Kidney glomerular epithelial cell (primary cell): ENCODE results near the gene WDR18.

ENCODE experiments used
- DNase-seq: peaks from one replicate; lab custom pipeline; 2025; lab: John Stamatoyannopoulos, UW

Gene WDR18

GRCh38 chr19:964761-965694 is 19.1 kb upstream of the WDR18 start:
- no peak for DNase-seq

- DNase-seq = no peak
Observed at GRCh38 chr19:966485-967088, 17.6 kb upstream of the WDR18 start.

GRCh38 chr19:970695-971094 is 13.4 kb upstream of the WDR18 start:
- DNase-seq = no peak

DNA sequence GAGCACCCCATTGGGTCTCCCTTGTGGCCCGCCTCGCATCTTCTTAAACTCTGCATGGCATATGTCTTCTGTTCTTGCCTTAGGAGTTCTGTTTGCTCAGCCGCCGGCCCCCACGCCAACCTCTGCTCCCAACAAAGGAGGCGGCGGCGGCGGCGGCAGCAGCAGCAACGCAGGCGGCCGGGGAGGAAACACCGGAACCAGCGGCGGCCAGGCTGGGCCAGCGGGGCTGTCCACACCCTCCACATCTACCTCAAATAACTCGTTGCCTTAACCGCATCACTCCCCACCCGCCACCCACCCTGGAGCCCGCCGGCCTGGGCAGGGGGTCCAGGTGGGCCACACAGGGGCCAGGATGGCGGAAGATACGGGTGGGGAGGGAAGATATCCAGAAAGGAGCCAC is 12.3 kb upstream of the WDR18 start:
- no peak for DNase-seq

DNA sequence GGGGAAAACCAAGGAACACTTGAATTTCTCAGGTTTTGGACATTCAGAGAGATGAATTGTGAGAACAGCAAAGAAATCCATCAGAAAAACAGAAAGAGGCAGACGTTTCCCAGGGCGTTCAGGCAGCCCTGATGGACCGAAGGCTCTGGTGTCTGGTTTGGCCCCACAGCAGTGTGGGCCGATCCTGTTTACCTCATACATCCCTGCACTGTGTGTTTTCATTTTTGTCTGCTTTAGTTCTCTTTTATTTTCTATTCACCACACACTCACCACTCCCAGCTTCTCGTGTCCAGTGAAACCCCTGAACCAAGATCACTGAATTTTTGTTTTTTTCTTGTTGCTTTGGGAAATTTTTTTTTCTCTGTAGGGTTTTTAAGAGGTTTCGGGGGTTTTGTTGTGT is 11.9 kb upstream of the WDR18 start:
- DNase-seq = no peak

GRCh38 chr19:973726-974563 is 10.2 kb upstream of the WDR18 start:
- no peak for DNase-seq

GRCh38 chr19:974564-975257 is 9.4 kb upstream of the WDR18 start:
- DNase-seq = no peak

GRCh38 chr19:976476-976875 is 7.7 kb upstream of the WDR18 start:
- no peak for DNase-seq

- no peak for DNase-seq
Observed at GRCh38 chr19:977058-977464, 7.1 kb upstream of the WDR18 start.

DNA sequence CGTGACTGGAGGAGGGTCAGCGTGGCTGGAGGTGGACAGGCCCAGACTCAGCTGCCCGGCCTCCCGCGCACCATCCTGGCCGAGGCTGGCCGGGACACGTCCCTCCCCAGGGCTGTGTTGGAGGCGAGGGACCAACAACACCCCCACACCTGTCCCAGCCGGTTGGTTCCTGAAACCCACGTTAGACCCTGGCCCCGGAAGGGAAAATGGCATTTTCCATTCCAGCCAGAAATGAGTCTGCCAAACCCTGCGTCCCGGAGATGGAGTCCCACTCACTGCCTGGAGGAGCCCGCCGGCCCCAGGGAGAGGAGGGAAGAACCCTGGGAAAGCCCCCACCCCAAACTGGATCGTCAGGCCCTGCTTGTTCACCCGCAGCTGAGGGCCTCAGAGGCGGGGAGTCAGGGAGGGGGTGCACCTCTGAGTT is 4.8 kb upstream of the WDR18 start:
- DNase-seq = no peak

- no peak for DNase-seq
Observed at GRCh38 chr19:980133-980998, 3.8 kb upstream of the WDR18 start.

DNA sequence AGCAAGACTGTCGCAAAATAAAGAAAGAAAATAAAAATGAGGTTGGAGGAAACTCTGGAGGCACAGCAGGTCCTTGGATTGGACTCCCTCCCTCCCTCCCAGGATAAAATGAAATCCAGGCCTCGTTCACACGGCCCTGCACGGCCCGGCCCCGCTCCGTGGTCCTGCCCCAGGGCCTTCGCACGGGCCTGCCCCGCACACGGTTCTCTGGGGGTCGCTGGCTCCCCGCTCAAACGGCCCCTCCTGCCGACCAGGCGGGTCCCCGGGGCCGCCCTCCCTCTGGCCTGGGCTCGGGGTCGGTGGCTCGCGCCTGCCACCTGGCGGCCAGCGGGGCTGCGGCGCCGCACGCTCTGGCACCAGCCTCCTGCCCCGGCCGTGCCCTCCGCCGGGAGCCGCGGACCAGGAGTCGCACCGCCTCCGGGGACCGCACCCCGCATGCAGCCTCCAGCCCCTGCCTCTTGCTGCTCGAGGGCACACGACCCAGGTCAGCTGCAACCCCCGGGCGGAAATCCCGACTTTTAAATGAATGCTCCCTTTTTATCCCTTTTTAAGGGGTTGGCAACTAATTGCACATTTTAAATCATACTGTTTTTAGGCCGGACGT is 1.5 kb upstream of the WDR18 start:
- DNase-seq = peak; percentile 13

DNA sequence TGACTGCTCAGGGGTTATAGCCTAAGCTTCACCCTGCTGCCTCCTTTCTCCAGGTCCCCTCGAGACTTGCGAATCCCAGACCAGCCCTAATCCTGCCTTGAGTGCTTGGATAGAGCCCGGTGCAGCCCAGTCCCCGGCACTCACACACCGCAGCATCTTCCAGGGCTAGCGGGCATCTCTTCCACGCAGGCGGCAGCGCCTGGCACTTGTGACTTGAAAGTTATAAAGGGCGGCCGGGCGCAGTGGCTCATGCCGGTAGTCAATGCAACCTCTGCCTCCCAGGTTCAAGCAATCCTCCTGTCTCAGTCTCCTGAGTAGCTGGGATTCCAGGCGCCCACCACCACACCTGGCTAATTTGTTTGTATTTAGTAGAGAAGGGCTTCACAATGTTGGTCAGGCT is 1.9 kb downstream of the WDR18 start:
- DNase-seq = no peak

GRCh38 chr19:988081-988480 is 3.9 kb downstream of the WDR18 start:
- peak; percentile 39 for DNase-seq

GRCh38 chr19:988510-988909 is 4.4 kb downstream of the WDR18 start:
- no peak for DNase-seq

- DNase-seq = no peak
Observed at GRCh38 chr19:989381-990081, 5.4 kb downstream of the WDR18 start.

DNA sequence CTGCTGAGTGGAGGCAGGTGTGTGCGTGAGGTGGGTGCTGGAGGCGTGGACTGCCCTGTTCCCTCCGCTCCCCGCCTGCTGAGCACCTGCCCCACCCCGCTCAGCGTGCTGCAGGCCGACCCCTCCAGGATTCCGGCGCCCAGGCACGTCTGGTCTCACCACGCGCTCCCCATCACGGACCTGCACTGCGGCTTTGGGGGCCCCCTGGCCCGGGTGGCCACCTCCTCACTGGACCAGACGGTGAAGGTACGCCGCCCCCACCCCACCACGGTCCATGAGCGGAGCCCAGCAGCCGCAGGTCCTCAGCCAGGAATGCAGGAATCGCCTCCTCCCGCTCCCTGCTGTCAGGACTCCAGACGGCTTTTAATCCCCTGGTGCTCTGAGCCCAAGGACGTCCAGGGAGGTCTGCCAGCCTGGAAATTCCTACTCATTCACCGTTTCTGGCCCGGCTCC is 6.0 kb downstream of the WDR18 start:
- no peak for DNase-seq

DNA sequence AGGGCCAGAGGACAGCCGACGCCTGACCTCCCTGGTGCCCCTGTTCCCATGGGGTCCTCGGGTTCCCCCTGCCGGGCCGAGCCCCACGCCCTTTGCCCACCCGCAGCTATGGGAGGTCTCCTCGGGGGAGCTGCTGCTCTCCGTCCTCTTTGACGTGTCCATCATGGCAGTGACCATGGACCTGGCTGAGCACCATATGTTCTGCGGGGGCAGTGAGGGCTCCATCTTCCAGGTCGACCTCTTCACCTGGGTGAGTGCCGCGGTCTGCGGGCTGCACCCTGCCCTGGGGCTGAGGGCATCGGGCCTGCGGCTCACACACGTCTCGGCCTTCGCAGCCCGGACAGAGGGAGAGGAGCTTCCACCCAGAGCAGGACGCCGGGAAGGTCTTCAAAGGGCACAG is 6.6 kb downstream of the WDR18 start:
- no peak for DNase-seq

GRCh38 chr19:991174-991931 is 7.2 kb downstream of the WDR18 start:
- no peak for DNase-seq
